GM18520 (cell line): Measurements from ENCODE around the gene TIGD1.

Experiments
- ATAC-seq: cut with Tn5 transposase; IDR thresholded peaks from one replicate; pipeline ENCODE4 v1.9.1; 2021; ENCODE audit not compliant: unreplicated experiment

TIGD1 gene

GRCh38 chr2:232550354-232551249, at the start of gene TIGD1, which contains the start of gene EIF4E2:
Gene TIGD1, minus strand, starts transcription at chr2:232550557. Its CDS starts 675 bp downstream, at chr2:232549882.
Gene EIF4E2, plus strand, starts transcription at chr2:232550689. Its CDS starts 36 bp downstream, at chr2:232550725.
- peak; percentile 85 for ATAC-seq

GRCh38 chr2:232598293-232598692, 47.9 kb upstream of the TIGD1 start:
- ATAC-seq: no peak

GRCh38 chr2:232597362-232598079, 47.2 kb upstream of the TIGD1 start:
- no peak for ATAC-seq

- ATAC-seq: no peak
Measured at GRCh38 chr2:232593982-232594381, 43.6 kb upstream of the TIGD1 start.

- ATAC-seq: no peak
Measured at GRCh38 chr2:232592772-232593395, 42.5 kb upstream of the TIGD1 start.

- no peak for ATAC-seq
Measured at GRCh38 chr2:232588680-232589585, 38.6 kb upstream of the TIGD1 start.

- no peak for ATAC-seq
Measured at GRCh38 chr2:232588031-232588430, 37.7 kb upstream of the TIGD1 start.

GRCh38 chr2:232587512-232587911, 37.2 kb upstream of the TIGD1 start:
- ATAC-seq: no peak

- ATAC-seq: no peak
Measured at GRCh38 chr2:232586943-232587505, 36.7 kb upstream of the TIGD1 start.

- ATAC-seq: no peak
Measured at GRCh38 chr2:232584238-232584637, 33.9 kb upstream of the TIGD1 start.

GRCh38 chr2:232581725-232582124, 31.4 kb upstream of the TIGD1 start:
- no peak for ATAC-seq

- ATAC-seq: no peak
Measured at GRCh38 chr2:232580648-232580981, 30.3 kb upstream of the TIGD1 start.

- no peak for ATAC-seq
Measured at GRCh38 chr2:232578626-232579025, 28.3 kb upstream of the TIGD1 start.

- ATAC-seq: no peak
Measured at GRCh38 chr2:232577841-232578240, 27.5 kb upstream of the TIGD1 start.

GRCh38 chr2:232576995-232577394, 26.6 kb upstream of the TIGD1 start:
- ATAC-seq: no peak

- no peak for ATAC-seq
Measured at GRCh38 chr2:232575404-232575746, 25.0 kb upstream of the TIGD1 start.

- ATAC-seq: no peak
Measured at GRCh38 chr2:232574674-232575403, 24.5 kb upstream of the TIGD1 start.

- no peak for ATAC-seq
Measured at GRCh38 chr2:232573771-232574435, 23.5 kb upstream of the TIGD1 start.

- ATAC-seq: no peak
Measured at GRCh38 chr2:232573042-232573441, 22.7 kb upstream of the TIGD1 start.
